Transverse colon (tissue), 4 donors: Measurements from ENCODE around the gene VSIG8.

ENCODE experiments used
- CTCF ChIP-seq, 5 experiments: fragments of 200-600 bp in 3 of 5; fragments of 450-650 bp in 2 of 5; sonication (generic) in 3 of 5; IDR thresholded peaks; 1 replicate in 2 of 5; 2 replicates in 3 of 5; pipeline ENCODE4 v1.5.1; 2016 to 2017; ENCODE audit warnings: antibody characterized with exemption in 5 of 5, inconsistent platforms in 3 of 5, mild to moderate bottlenecking in 2 of 5, moderate library complexity in 1 of 5
- EP300 ChIP-seq: sonication (generic); formaldehyde crosslinking; IDR thresholded peaks from one replicate; pipeline ENCODE4 v1.6.1; 2017; ENCODE audit warnings: antibody characterized with exemption, low read depth
- POLR2A ChIP-seq: fragments of 450-650 bp; IDR thresholded peaks from one replicate; pipeline ENCODE4 v1.6.1; 2016; ENCODE audit warnings: antibody characterized with exemption, mild to moderate bottlenecking, moderate library complexity
- POLR2AphosphoS5 ChIP-seq, 3 donors: sonication (generic); formaldehyde crosslinking; IDR thresholded peaks; one replicate each; pipeline ENCODE4 v1.6.1; 2016; ENCODE audit warnings: antibody characterized with exemption in 3 of 3

DNA sequence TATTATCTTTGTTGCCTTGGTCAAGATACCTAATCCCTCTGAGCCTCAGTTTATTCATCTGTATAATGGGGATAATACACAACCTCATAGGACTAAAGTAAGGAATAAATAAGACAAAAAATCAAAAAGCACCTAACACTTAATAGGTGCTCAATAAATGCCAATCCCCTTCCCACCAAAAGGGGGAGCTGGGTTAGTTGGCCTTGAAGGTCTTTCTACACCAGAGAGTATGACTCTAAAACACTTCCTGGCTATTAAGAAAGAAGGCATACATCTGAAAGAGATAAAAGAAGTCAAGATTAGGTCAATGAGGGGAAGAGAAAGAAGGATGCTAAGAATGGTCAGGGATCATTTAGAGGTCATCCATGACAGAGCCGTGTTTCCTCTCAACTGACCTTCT is 11.1 kb downstream of the VSIG8 start:
- TF ChIP-seq CTCF (IDR thresholded peaks at IDR 0.05), result no peak
- TF ChIP-seq POLR2A, result no peak
- no peak for TF ChIP-seq POLR2AphosphoS5 (IDR thresholded peaks at IDR 0.05)
- TF ChIP-seq EP300, result no peak
